PFSK-1 (cell line): ENCODE measurements around the gene RUFY3.

Experiments used
- FOXP2 ChIP-seq: optimal IDR thresholded peaks from 2 replicates; pipeline ENCODE3; 2011; ENCODE audit warnings: borderline replicate concordance, control low read depth, inconsistent platforms; ENCODE audit not compliant: insufficient read depth; ENCODE audit errors: extremely low read length, extremely low read depth
- POLR2AphosphoS5 ChIP-seq: IDR thresholded peaks from 2 replicates; pipeline ENCODE4 v1.6.1; 2012; ENCODE audit warnings: low read depth, mild to moderate bottlenecking, control low read depth, low read length, moderate library complexity
- SIN3A ChIP-seq: IDR thresholded peaks from 2 replicates; pipeline ENCODE4 v1.6.1; 2012; ENCODE audit warnings: mild to moderate bottlenecking, low read length, moderate library complexity, borderline replicate concordance; ENCODE audit not compliant: insufficient read depth
- TAF1 ChIP-seq: IDR thresholded peaks from 2 replicates; pipeline ENCODE4 v1.6.1; 2012; ENCODE audit warnings: low read length, control low read depth, borderline replicate concordance; ENCODE audit not compliant: insufficient read depth
- TF ChIP-seq, protein P1 (sequence below), 2 experiments: IDR thresholded peaks; 2 replicates each; pipeline versions ENCODE4 v1.6.1 to v1.8.0; 2011 to 2012; ENCODE audit warnings: low read depth in 2 of 2, low read length in 2 of 2, control low read depth in 1 of 2, inconsistent platforms in 1 of 2, mild to moderate bottlenecking in 1 of 2, moderate library complexity in 1 of 2; ENCODE audit not compliant: insufficient read depth in 1 of 2

DNA sequence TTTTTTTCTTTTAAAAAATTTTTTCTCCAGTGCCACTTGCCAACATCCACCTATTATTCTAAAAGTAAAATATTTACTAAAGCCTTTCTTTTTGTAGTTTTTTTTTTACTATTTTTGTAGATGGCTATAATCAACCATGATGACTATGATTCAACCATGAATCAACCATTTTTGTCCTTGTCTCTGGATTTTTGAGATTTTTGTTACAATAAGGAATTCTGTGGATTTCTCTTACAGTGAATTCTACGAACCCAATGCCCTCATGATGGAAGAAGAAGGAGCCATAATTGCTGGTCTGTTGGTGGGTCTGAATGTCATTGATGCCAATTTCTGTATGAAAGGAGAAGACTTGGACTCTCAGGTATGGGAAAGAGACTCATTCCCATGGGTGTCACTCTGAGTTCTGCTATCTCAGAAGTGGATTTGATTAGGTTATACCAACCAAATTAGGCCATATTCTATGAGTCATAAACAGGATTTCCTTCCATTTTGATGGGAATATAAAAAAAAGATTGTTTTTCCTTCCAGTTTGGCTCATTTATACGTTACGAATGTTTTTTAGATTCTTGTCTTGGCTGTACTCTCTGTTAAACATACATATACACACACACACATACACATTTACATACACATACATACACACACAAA is 46.7 kb downstream of the RUFY3 start:
- TF ChIP-seq, protein P1, sequence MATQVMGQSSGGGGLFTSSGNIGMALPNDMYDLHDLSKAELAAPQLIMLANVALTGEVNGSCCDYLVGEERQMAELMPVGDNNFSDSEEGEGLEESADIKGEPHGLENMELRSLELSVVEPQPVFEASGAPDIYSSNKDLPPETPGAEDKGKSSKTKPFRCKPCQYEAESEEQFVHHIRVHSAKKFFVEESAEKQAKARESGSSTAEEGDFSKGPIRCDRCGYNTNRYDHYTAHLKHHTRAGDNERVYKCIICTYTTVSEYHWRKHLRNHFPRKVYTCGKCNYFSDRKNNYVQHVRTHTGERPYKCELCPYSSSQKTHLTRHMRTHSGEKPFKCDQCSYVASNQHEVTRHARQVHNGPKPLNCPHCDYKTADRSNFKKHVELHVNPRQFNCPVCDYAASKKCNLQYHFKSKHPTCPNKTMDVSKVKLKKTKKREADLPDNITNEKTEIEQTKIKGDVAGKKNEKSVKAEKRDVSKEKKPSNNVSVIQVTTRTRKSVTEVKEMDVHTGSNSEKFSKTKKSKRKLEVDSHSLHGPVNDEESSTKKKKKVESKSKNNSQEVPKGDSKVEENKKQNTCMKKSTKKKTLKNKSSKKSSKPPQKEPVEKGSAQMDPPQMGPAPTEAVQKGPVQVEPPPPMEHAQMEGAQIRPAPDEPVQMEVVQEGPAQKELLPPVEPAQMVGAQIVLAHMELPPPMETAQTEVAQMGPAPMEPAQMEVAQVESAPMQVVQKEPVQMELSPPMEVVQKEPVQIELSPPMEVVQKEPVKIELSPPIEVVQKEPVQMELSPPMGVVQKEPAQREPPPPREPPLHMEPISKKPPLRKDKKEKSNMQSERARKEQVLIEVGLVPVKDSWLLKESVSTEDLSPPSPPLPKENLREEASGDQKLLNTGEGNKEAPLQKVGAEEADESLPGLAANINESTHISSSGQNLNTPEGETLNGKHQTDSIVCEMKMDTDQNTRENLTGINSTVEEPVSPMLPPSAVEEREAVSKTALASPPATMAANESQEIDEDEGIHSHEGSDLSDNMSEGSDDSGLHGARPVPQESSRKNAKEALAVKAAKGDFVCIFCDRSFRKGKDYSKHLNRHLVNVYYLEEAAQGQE (IDR thresholded peaks at IDR 0.05; ENCODE audit: insufficient read depth in 1 of 2, low read depth in 2 of 2, low read length in 2 of 2) = no peak
- TF ChIP-seq POLR2AphosphoS5 (no peak), TAF1 (no peak), SIN3A (no peak), FOXP2 (no peak)
